H1 (cell line): ENCODE measurements around the gene RBM4. TPM values are rescaled to one million over a fixed set of nuclear protein-coding genes. Genes with fewer than 3 reads are reported as not detected.

Experiments used
- ATF2 ChIP-seq: IDR thresholded peaks from 2 replicates; pipeline ENCODE4 v1.6.1; 2012; ENCODE audit warnings: low read length, inconsistent platforms
- EGR1 ChIP-seq: IDR thresholded peaks from 2 replicates; pipeline ENCODE4 v1.6.1; 2011; ENCODE audit warnings: low read depth, low read length, borderline replicate concordance
- HDAC2 ChIP-seq, 2 experiments: fragments of 300-600 bp in 1 of 2; sonication (generic) in 1 of 2; IDR thresholded peaks; 2 replicates each; pipeline ENCODE4 v1.6.1; 2011 to 2012; ENCODE audit warnings: low read depth in 2 of 2, low read length in 2 of 2, mild to moderate bottlenecking in 2 of 2, moderate library complexity in 2 of 2, borderline replicate concordance in 1 of 2, inconsistent platforms in 1 of 2
- MAX ChIP-seq: IDR thresholded peaks from 2 replicates; pipeline ENCODE4 v1.6.1; 2012; ENCODE audit warnings: inconsistent platforms
- SIN3A ChIP-seq, 2 experiments: IDR thresholded peaks in 1 of 2; conservative IDR thresholded peaks in 1 of 2; 2 replicates each; pipeline ENCODE4 v1.6.1; 2011 to 2012; ENCODE audit warnings: low read length in 2 of 2, improper control_type of control experiment in 1 of 2, low read depth in 1 of 2, mild to moderate bottlenecking in 1 of 2
- polyA plus RNA-seq, 7 experiments: library from polyadenylated mRNA; depleted of rRNA in 3 of 7; stranded (reverse) in 5 of 7; unstranded in 2 of 7; fragments of >200 nt in 5 of 7; fragments of 200-250 nt in 2 of 7; gene quantifications; 1 replicate in 5 of 7; 2 replicates in 1 of 7; 4 replicates in 1 of 7; pipeline versions ENCODE4 v1.2.1 to v1.2.3, GENCODE V29; 2011 to 2013; ENCODE audit warnings: missing spikeins in 2 of 7, mixed read lengths in 2 of 7
- total RNA-seq: library from RNA; stranded (reverse); fragmentation: NEBNext Ultra II Directional; extraction: Animal tissue kit (Norgen Biotek cat#: 25700); gene quantifications from 2 replicates; pipeline ENCODE4 v1.2.1, GENCODE V29; 2021

The RBM4 gene
- total and polyA plus RNA-seq, 2 of the 8 experiments (the other 6 are each of a cell fraction or from before 2014, with no cell fraction given), result 192 to 330 TPM

- TF ChIP-seq ATF2 (no peak), SIN3A (conservative IDR thresholded peaks at IDR 0.05 in 1 of 2, IDR thresholded peaks at IDR 0.05 in 1 of 2; ENCODE audit: low read depth in 1 of 2, low read length in 2 of 2) (no peak), HDAC2 (IDR thresholded peaks at IDR 0.05; ENCODE audit: borderline replicate concordance in 1 of 2, low read depth in 2 of 2, low read length in 2 of 2) (no peak), MAX (no peak), EGR1 (no peak)
These were observed 11.4 kb downstream of the RBM4 start (continued) for GRCh38 chr11:66649903-66650302.
